Activated CD4-positive, alpha-beta T cell treated with anti-CD3 and anti-CD28 coated beads, Interleukin-2, amount 10 ng/mL, durations not matched to agents 24 days and 14 days (primary cell): Measurements from ENCODE around the gene TSPAN6. TPM values are rescaled to one million over a fixed set of nuclear protein-coding genes. Genes with fewer than 3 reads are reported as not detected.

Source experiments
- DNase-seq: peaks from one replicate; pipeline ENCODE4 v3.0.0; 2022
- H3K27ac Mint-ChIP-seq: one replicate; pipeline ENCODE4 v1.8.0; 2022; ENCODE audit warnings: mild to moderate bottlenecking, mixed read lengths
- H3K27me3 Mint-ChIP-seq: one replicate; pipeline ENCODE4 v1.8.0; 2022; ENCODE audit warnings: mixed read lengths
- H3K36me3 Mint-ChIP-seq: one replicate; pipeline ENCODE4 v1.8.0; 2022; ENCODE audit warnings: low read depth, mild to moderate bottlenecking, mixed read lengths
- H3K4me1 Mint-ChIP-seq: one replicate; pipeline ENCODE4 v1.8.0; 2021; ENCODE audit warnings: mixed read lengths
- H3K4me3 Mint-ChIP-seq: one replicate; pipeline ENCODE4 v1.8.0; 2022; ENCODE audit warnings: mild to moderate bottlenecking, moderate library complexity, mixed read lengths
- H3K9me3 Mint-ChIP-seq: one replicate; pipeline ENCODE4 v1.8.0; 2021; ENCODE audit warnings: mixed read lengths
- intact Hi-C: fragments of 100-400 bp; cut with micrococcal nuclease; formaldehyde crosslinking; loops from one replicate; pipeline ENCODE4 v1.15.1; 2023
- total RNA-seq: library from RNA; stranded (reverse); gene quantifications from 2 replicates; pipeline ENCODE4 v1.2.3, GENCODE V29; 2022

The TSPAN6 gene
- total RNA-seq, 1 donor from 2014 or later: not detected

DNA sequence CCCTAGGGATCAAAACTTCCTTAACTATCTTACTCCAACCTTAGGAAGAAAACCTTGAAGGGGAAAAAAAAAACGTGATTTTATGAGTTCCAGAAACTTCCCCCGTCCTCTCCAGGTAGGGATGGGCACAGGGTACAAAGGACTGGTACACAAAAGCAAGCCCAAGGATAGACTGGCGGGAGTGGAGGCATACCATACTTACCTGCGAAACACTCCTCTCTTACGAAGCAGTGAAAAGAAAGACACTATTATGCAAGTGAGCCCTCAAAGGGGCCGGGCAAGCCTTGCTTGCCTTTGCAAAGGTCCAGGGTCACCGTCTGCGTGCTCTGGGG is 651 bp downstream of the TSPAN6 start:
- Mint-ChIP-seq H3K9me3 (no peaks in the 10 kb centered on the region), H3K4me3 (no peak overlapping the region), H3K27me3 (peaks cover 24% of the 10 kb centered on the region), H3K36me3 (no peaks in the 10 kb centered on the region), H3K27ac (no peak overlapping the region), H3K4me1 (peaks cover 6% of the 10 kb centered on the region)
- intact Hi-C loops: loop anchor here (2.0 kb wide), 1 partner anchor 123 kb away; no protein-coding TSS in a partner anchor
- DNase-seq: no peak

DNA sequence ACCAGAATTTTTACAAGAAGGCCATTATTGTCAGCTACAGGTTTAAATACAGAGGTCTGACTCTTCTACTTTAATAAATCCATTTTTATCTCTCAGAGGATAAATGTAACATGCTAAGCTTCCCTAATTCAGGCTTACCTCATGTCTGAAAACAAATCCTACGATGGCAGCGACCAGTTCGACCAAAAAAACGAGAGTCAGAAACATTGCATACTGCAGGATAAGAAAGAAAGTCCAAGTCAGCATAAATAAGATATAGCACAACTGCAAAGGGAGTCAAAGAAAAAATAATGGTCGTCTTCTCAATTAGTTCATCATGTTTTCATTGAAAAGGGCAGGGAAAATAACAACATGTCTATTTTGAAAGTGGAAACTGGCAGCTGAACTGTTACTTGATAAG is 1.6 kb downstream of the TSPAN6 start:
- intact Hi-C loops: no loop called here
- H3K27ac Mint-ChIP-seq: no peak overlapping the region
- no peak overlapping the region for H3K4me3 Mint-ChIP-seq
- H3K27me3 Mint-ChIP-seq: peaks cover 24% of the 10 kb centered on the region
- no peaks in the 10 kb centered on the region for H3K9me3 Mint-ChIP-seq
- DNase-seq: no peak
- no peaks in the 10 kb centered on the region for H3K36me3 Mint-ChIP-seq
- peaks cover 6% of the 10 kb centered on the region for H3K4me1 Mint-ChIP-seq

DNA sequence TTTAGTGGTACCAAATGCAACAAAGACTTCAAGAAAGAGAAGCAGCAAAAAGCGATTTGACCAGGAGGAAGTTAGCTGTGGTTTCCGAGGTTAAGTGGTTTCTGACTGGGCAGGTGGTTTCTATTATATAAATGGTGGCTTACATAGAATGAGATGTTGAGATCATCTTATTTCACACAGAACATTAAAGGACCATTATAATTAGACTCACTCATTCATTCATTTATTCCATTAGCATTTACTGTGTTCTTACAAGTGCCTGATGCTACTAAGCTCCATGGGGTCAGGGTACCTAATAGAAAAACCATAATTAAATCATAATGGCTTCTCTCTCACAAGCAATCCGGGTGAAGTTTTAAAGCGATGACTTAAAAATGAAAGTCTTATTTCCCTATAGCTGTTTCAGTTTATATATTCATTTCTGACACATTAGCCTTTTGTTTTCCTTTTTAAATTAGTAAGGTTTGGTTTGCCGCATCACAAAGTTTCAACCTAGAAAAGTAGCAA is 10.6 kb downstream of the TSPAN6 start:
- no peaks in the 10 kb centered on the region for H3K36me3 Mint-ChIP-seq
- no peaks in the 10 kb centered on the region for H3K9me3 Mint-ChIP-seq
- intact Hi-C loops: no loop called here
- no peaks in the 10 kb centered on the region for H3K27me3 Mint-ChIP-seq
- no peak overlapping the region for H3K27ac Mint-ChIP-seq
- H3K4me3 Mint-ChIP-seq: no peak overlapping the region
- no peak for DNase-seq
- peaks cover 7% of the 10 kb centered on the region for H3K4me1 Mint-ChIP-seq

DNA sequence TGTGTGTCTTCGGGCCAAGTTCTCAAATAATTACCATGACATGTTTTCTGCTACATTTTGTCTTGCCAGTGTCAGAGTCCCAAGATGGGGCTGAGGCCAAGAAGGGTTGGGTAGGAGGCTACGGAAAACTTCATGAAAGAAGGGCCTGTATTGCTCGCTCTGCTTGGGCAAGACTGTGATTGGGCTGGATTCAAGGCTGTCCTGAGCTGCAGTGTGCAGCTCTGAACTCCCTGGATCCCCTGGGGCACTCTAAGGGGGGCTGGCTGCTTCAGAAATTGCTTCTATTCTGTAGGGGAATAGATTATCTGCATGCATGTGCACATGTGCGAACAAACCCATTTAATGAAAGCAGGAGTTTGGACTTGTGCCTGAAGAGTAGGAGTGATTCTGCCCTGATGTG is 13.6 kb downstream of the TSPAN6 start:
- H3K4me3 Mint-ChIP-seq: no peak overlapping the region
- intact Hi-C loops: no loop called here
- H3K27ac Mint-ChIP-seq: no peak overlapping the region
- no peaks in the 10 kb centered on the region for H3K36me3 Mint-ChIP-seq
- H3K27me3 Mint-ChIP-seq: no peaks in the 10 kb centered on the region
- no peak for DNase-seq
- peaks cover 7% of the 10 kb centered on the region for H3K4me1 Mint-ChIP-seq
- H3K9me3 Mint-ChIP-seq: no peaks in the 10 kb centered on the region

DNA sequence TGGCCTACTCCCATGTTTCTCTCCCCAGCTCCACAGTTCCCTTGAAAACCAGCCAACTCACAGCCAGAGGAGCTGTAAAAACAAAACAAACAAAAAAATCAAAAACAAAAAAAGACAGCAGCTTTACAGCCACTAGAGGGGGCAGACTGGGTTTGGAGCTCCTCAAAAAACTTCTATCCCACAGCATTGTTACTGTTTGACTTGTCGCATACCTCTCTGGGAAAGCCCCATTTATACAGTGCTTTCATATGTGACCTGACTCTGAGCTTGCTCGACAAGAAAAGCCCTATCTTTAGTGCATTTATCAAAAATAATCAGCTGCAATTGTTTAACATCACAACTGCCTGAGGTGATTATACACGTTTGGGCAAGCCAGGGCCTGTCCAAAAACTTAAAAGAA is 21.6 kb downstream of the TSPAN6 start:
- Mint-ChIP-seq H3K4me1 (no peaks in the 10 kb centered on the region), H3K36me3 (no peaks in the 10 kb centered on the region), H3K27me3 (peaks cover 2% of the 10 kb centered on the region), H3K27ac (no peak overlapping the region), H3K4me3 (no peak overlapping the region), H3K9me3 (no peaks in the 10 kb centered on the region)
- intact Hi-C loops: no loop called here
- peak; percentile 52 for DNase-seq

DNA sequence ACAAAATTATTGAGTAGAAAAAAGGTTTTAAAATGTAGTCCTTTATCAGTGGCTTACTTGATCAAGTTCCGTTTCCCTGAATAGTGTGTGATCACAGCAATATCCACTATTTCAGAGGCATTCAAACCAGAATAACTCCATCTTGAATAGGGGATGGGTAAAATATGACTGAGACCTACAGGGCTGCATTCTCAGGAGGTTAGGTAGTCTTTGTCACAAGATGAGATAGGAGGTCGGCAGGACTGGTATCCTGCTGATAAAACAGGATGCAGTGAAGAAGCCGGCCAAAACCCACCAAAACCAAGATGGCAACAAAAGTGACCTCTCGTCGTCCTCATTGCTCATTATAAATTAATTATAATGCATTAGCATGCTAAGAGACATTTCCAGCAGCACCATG is 24.7 kb downstream of the TSPAN6 start:
- intact Hi-C loops: no loop called here
- no peak for DNase-seq
- Mint-ChIP-seq H3K4me3 (no peak overlapping the region), H3K27ac (no peak overlapping the region), H3K27me3 (peaks cover 2% of the 10 kb centered on the region), H3K9me3 (no peaks in the 10 kb centered on the region), H3K36me3 (no peaks in the 10 kb centered on the region), H3K4me1 (no peaks in the 10 kb centered on the region)

DNA sequence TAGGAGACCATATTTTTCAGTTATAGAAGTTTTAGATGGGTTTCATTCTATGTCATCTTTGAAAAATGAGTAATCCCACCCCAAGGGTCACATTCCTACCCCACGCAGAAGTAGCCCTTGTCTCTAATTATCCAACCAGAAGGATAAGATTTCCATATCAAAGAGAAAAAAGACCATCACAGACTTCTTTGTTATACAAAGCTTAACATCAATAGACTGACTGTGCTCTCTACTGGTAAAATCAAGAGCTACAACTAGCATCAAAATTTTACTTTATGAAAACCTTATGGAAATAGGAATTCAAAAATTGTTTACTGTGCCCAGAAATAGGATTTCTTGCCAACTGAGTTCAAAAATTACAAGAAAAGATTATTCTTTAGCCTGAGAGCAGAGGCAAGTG is 27.0 kb downstream of the TSPAN6 start:
- Mint-ChIP-seq H3K4me3 (no peak overlapping the region), H3K27ac (no peak overlapping the region), H3K4me1 (peaks cover 3% of the 10 kb centered on the region), H3K27me3 (no peaks in the 10 kb centered on the region), H3K36me3 (no peaks in the 10 kb centered on the region), H3K9me3 (no peaks in the 10 kb centered on the region)
- intact Hi-C loops: no loop called here
- DNase-seq: no peak

DNA sequence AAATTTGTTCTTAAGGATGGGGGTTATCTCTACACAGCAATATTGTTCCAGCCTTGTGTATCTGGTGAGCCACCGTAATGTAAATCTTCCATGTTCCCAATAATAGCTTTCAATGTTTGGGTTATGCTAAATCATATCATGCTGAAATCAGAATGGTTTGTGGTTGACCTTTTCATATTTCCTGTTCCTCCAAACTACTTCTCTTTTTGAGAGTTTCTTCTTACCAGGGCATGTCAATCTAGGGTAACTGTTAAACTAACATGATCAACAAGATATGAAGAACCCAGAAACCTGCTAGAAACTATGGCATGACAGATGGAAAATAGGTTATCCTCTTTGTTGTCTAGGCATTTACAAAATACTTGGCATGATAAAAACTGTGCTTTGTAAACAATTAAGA is 29.9 kb downstream of the TSPAN6 start:
- Mint-ChIP-seq H3K9me3 (no peaks in the 10 kb centered on the region), H3K4me3 (no peak overlapping the region), H3K27ac (no peak overlapping the region), H3K36me3 (no peaks in the 10 kb centered on the region), H3K4me1 (peaks cover 3% of the 10 kb centered on the region), H3K27me3 (no peaks in the 10 kb centered on the region)
- intact Hi-C loops: no loop called here
- no peak for DNase-seq

DNA sequence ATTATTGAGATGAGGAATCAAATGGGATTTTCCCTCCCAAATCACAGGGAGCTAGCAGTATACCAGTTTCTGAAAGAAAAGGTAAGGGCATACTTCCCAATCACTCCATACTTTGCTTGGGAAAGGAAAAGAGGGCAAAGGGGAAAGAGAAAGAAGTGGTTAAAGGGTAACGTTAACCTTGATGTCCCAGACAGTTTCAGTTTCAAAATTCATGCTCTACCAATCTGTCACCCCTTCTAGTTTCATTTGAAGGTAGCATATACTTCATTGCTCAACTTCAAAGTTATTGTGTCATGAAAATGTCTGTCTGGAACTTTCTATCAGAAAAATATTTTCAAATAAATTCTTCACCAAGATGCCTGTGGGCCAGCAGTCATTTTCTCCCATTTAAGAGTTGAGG is 35.8 kb downstream of the TSPAN6 start:
- Mint-ChIP-seq H3K36me3 (no peaks in the 10 kb centered on the region), H3K9me3 (no peaks in the 10 kb centered on the region)
- intact Hi-C loops: no loop called here

DNA sequence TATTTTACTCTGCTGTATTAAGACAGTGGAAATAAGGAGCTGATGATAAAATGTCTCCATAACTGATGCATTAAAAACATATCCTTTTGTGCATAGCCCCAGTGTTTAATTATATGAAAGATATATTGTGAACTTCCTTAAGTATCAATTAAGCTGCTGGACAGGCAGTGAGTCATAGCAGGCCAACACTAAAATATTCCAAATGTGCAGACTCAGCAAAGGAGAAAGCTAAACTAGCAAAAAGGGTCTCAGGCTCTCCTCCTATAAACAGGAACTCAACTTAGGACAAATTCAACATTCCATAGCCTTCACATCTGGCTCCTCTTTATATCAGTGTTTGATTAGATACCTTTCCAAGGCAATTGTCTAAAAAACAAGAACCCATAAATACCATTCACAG is 36.3 kb downstream of the TSPAN6 start:
- no peaks in the 10 kb centered on the region for H3K9me3 Mint-ChIP-seq
- no peaks in the 10 kb centered on the region for H3K36me3 Mint-ChIP-seq
- intact Hi-C loops: no loop called here
- no peaks in the 10 kb centered on the region for H3K27me3 Mint-ChIP-seq
- H3K27ac Mint-ChIP-seq: no peak overlapping the region
- no peak overlapping the region for H3K4me3 Mint-ChIP-seq
- DNase-seq: no peak
- no peaks in the 10 kb centered on the region for H3K4me1 Mint-ChIP-seq

More for the DNA sequence above, 35.8 kb downstream of the TSPAN6 start:
- Mint-ChIP-seq H3K27ac (no peak overlapping the region), H3K4me3 (no peak overlapping the region), H3K27me3 (no peaks in the 10 kb centered on the region), H3K4me1 (no peaks in the 10 kb centered on the region)
- no peak for DNase-seq

DNA sequence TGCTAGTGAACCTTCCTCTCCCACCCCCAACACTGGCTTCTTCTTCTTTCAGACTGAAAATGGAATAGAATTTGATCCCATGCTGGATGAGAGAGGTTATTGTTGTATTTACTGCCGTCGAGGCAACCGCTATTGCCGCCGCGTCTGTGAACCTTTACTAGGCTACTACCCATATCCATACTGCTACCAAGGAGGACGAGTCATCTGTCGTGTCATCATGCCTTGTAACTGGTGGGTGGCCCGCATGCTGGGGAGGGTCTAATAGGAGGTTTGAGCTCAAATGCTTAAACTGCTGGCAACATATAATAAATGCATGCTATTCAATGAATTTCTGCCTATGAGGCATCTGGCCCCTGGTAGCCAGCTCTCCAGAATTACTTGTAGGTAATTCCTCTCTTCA is 37.1 kb downstream of the TSPAN6 start:
- Mint-ChIP-seq H3K4me3 (no peak overlapping the region), H3K9me3 (no peaks in the 10 kb centered on the region), H3K27me3 (no peaks in the 10 kb centered on the region), H3K27ac (no peak overlapping the region), H3K4me1 (no peaks in the 10 kb centered on the region), H3K36me3 (no peaks in the 10 kb centered on the region)
- intact Hi-C loops: no loop called here
- no peak for DNase-seq

DNA sequence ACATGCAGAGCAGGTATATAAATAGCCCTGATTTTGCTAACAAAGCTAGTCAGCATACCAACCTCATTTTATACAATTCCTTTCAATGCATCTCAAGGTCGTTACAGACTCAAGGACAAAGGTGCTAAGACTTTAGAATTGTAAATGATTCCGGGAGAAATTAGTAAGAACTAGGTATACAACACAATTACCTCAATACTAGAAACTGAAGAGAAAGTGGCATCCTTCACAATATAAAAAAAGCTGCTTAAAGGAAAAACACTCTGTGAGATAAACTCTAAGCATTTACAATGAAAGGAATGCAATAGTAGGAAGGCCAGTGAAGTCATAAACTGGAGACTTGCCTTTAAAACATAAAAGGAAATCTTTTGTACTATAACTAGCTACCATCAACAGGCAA is 40.0 kb downstream of the TSPAN6 start:
- Mint-ChIP-seq H3K36me3 (no peaks in the 10 kb centered on the region), H3K27ac (no peak overlapping the region), H3K9me3 (no peaks in the 10 kb centered on the region), H3K4me1 (no peaks in the 10 kb centered on the region), H3K27me3 (no peaks in the 10 kb centered on the region), H3K4me3 (no peak overlapping the region)
- no peak for DNase-seq
- intact Hi-C loops: no loop called here

DNA sequence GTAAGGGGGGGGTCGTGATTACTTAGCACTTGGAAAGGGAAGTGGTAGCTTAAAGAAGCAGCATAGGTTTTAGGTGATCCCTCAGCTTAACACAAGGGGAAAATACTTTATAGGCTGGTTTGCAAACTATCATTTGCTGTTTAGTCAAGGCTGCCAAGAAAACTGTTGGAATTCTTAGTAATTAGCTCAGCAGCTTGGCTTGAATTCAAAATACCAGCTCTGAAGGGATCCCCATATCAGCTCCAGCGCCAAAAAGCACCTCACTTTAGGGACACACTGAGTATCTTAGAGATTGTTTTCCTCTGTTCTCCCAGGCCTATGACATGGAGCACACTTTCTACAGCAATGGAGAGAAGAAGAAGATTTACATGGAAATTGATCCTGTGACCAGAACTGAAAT is 43.0 kb downstream of the TSPAN6 start:
- H3K27ac Mint-ChIP-seq: no peak overlapping the region
- H3K4me1 Mint-ChIP-seq: no peaks in the 10 kb centered on the region
- DNase-seq: no peak
- intact Hi-C loops: no loop called here
- H3K36me3 Mint-ChIP-seq: no peaks in the 10 kb centered on the region
- H3K9me3 Mint-ChIP-seq: no peaks in the 10 kb centered on the region
- H3K4me3 Mint-ChIP-seq: no peak overlapping the region
- H3K27me3 Mint-ChIP-seq: no peaks in the 10 kb centered on the region

DNA sequence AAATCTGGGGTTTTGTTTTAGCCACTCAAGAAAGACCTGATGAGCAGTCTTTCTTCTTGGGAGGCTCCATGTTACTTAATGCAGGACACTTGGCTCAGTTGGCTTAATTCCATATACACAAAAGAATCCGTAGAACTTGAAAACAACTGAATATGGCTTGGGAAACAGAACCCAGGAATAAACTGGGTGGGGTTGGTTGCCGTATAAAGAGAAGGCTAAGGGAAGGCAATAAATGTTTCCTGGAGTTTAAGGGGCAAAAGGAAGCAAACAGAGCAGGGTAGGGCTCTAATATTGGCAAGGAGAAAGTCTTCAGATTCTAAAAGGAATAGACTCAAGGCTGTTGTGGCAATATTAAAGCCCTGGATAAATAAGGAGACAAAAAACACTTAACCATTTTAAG is 43.5 kb downstream of the TSPAN6 start:
- Mint-ChIP-seq H3K4me1 (no peaks in the 10 kb centered on the region), H3K4me3 (no peak overlapping the region), H3K36me3 (no peaks in the 10 kb centered on the region), H3K27me3 (no peaks in the 10 kb centered on the region), H3K27ac (no peak overlapping the region), H3K9me3 (no peaks in the 10 kb centered on the region)
- intact Hi-C loops: no loop called here
- no peak for DNase-seq

DNA sequence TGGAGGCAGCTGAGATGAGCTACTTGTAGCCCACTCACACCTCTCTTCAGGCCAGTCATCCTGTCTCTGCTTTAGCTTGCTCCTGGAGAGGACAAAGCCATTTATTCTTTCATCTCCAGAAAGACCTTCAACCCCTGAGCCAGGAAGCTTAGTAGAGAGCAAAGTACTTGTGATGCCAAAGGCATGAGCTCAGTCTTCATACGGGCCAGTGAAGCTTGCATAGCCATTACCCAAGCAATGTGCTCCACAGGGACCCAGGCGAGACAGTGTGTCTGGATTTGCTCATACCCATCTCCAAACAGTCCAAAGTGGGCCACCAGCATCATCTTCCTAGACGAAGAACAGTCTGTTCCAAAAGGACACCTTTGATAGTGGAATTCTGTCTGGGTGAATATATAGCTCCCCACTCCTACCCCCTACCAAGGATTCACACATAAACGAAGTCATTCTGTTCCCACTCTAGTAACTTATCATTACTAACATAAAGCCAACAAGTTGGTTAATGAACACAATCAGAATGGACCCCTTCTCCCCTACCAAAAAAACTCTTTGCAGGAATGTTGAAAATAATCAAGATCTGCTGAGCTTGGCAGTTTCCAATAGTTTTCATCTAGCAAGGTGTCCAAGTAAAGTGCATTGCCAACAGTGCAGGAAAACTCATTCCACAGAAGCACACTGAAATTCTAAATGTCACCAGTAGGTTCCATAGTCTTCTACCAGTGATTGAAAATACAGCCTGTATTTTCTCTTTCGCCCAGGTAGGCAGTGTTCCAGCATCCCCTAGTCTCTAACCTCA is 45.2 kb downstream of the TSPAN6 start:
- Mint-ChIP-seq H3K27me3 (no peaks in the 10 kb centered on the region), H3K27ac (no peak overlapping the region), H3K4me1 (no peaks in the 10 kb centered on the region), H3K4me3 (no peak overlapping the region), H3K36me3 (no peaks in the 10 kb centered on the region), H3K9me3 (no peaks in the 10 kb centered on the region)
- intact Hi-C loops: no loop called here
- DNase-seq: no peak
